ENCODE measurements around the gene CHTOP.
A peak's percentile ranks its signal among the peaks of the same experiment; 100 is the strongest.
"Not testable (repeated sequence)": the region's sequence is repeated elsewhere in the genome, so short reads cannot be mapped to it uniquely, and the experiment has no call there.

The CHTOP gene

DNA sequence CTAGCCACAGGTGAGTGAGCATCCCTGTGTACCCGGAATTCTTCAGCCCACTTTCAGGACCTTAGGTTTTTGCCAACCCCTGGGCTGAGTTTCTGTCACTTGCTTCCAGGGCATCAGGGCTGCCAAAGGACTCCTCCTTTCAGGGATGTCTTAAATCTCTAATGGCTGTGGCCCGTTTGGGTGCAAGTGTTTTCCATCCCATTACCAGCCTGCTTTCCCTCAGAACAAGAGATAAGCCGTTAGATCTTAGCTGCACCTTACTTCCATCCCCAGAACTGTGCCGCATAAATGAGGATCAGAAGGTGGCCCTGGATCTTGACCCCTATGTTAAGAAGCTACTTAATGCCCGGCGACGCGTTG lies 25.3 kb downstream of the CHTOP start:
- TF ChIP-seq CTCF (IDR thresholded peaks at IDR 0.05; ENCODE audit: low read depth, low read length): no peak
- no peaks in the 10 kb centered on the region for H3K27me3 ChIP-seq (ENCODE audit: insufficient read depth, low read depth, severe bottlenecking)
- H3K4me3 ChIP-seq (ENCODE audit: low read depth, low read length): peak overlapping the region; percentile 67
- no peak for DNase-seq
- peak overlapping the region; percentile 96 for H3K27ac ChIP-seq
- H3K36me3 ChIP-seq: peaks cover 49% of the 10 kb centered on the region
- no peaks in the 10 kb centered on the region for H3K9me3 ChIP-seq (ENCODE audit: severe bottlenecking)

DNA sequence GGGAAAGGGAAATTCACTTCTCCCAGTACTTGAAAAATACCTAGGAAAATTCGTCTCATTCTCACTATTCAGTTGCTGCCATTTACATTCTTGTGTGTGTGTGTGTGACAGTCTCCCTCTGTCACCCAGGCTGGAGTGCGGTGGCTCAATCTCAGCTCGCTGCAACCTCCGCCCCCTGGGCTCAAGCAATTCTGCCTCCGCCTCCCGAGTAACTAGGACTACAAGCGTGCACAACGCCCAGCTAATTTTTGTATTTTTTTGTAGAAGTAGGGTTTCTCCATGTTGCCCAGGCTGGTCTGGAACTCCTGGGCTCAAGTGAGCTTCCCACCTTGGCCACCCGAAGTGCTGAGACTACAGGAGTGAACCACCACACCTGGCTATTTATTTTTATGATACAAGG lies 25.8 kb downstream of the CHTOP start:
- DNase-seq: no peak
- Histone ChIP-seq H3K27ac (peak overlapping the region; percentile 96), H3K4me3 (ENCODE audit: low read depth, low read length) (peak overlapping the region; percentile 67), H3K36me3 (peaks cover 54% of the 10 kb centered on the region), H3K9me3 (ENCODE audit: severe bottlenecking) (no peaks in the 10 kb centered on the region), H3K27me3 (ENCODE audit: insufficient read depth, low read depth, severe bottlenecking) (no peaks in the 10 kb centered on the region)
- TF ChIP-seq CTCF (IDR thresholded peaks at IDR 0.05; ENCODE audit: low read depth, low read length): no peak

DNA sequence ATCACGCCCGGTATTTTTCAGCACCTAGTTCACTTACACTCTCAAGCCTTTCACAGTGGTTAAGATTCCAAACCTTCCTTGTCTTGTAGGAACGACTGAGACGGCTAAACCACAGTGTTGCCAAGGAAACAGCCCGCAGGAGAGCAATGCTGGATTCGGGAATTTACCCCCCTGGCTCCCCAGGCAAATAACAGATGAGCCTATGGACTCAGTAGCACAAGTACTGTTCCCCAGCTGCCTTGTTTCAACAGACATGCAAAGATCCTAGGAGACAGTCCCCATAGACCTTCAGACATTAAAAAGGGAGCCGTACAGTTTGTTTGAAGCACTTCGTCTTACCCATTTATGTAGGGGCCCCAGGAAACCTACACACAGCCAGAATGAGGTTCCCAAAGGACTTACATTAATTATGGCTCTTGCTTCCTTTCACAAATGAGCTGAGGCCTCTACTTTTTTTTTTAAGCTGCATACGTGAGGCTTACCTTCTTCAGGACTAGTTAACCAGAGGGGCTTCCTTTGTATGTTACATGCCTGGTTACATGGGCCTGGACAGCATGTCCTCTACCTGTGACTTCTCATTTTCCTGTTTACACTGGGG lies 27.3 kb downstream of the CHTOP start:
- no peak for TF ChIP-seq CTCF (IDR thresholded peaks at IDR 0.05; ENCODE audit: low read depth, low read length)
- Histone ChIP-seq H3K9me3 (ENCODE audit: severe bottlenecking) (no peaks in the 10 kb centered on the region), H3K36me3 (peaks cover 70% of the 10 kb centered on the region), H3K4me3 (ENCODE audit: low read depth, low read length) (no peak overlapping the region), H3K27ac (peak overlapping the region; percentile 9), H3K27me3 (ENCODE audit: insufficient read depth, low read depth, severe bottlenecking) (no peaks in the 10 kb centered on the region)
- DNase-seq: no peak

DNA sequence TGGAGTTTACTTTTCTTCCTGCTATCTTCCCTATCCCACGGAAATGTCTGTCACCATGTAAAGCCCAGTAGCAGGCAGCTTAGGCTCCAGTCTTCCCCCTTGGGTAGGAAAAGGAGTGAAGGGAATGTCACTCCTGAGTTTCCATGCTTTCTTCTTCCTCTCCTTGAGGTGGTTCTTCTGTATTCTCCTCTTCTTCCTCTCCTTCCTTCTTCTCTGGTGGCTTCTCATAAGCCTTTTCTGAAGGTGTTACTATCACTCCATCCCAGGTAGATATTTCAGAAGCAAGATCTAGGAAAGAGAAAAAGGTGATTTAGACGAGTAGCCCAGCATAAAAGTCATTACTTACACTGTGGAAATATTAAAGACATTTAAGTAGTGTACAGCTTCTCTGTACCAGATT lies 28.4 kb downstream of the CHTOP start:
- Histone ChIP-seq H3K9me3 (ENCODE audit: severe bottlenecking) (no peaks in the 10 kb centered on the region), H3K27ac (no peak overlapping the region; the same call in 1 of the 2 replicates), H3K27me3 (ENCODE audit: insufficient read depth, low read depth, severe bottlenecking) (no peaks in the 10 kb centered on the region), H3K4me3 (ENCODE audit: low read depth, low read length) (no peak overlapping the region), H3K36me3 (peaks cover 81% of the 10 kb centered on the region)
- no peak for DNase-seq
- no peak for TF ChIP-seq CTCF (IDR thresholded peaks at IDR 0.05; ENCODE audit: low read depth, low read length)

- H3K36me3 ChIP-seq: peaks cover 90% of the 10 kb centered on the region
- DNase-seq: no peak
- no peak for TF ChIP-seq CTCF (IDR thresholded peaks at IDR 0.05; ENCODE audit: low read depth, low read length)
- no peaks in the 10 kb centered on the region for H3K27me3 ChIP-seq (ENCODE audit: insufficient read depth, low read depth, severe bottlenecking)
- no peak overlapping the region; the same call in 1 of the 2 replicates for H3K27ac ChIP-seq
- H3K4me3 ChIP-seq (ENCODE audit: low read depth, low read length): no peak overlapping the region
- H3K9me3 ChIP-seq (ENCODE audit: severe bottlenecking): no peaks in the 10 kb centered on the region
These were observed 29.3 kb downstream of the CHTOP start for GRCh38 chr1:153663211-153663610.

DNA sequence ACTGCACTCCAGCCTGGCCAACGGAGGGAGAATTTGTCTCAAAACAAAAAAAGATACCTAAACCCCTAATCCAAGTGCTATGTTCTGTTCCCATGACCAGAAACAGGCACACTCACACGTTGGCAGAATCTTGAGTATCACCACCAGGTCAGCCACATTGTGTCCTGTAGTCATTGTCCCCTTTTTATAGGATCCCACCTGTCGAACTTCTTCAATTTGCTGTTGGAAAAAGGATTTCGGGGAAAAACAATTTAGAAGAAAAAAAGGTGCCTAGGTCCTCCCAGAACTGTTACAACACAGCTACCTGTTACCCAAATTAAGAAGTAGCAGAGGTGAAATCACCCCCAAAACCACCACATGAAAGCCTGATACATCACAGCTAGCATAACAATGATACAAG lies 33.6 kb downstream of the CHTOP start:
- H3K36me3 ChIP-seq: peaks cover 83% of the 10 kb centered on the region
- no peak for DNase-seq
- no peaks in the 10 kb centered on the region for H3K9me3 ChIP-seq (ENCODE audit: severe bottlenecking)
- H3K4me3 ChIP-seq (ENCODE audit: low read depth, low read length): no peak overlapping the region
- H3K27me3 ChIP-seq (ENCODE audit: insufficient read depth, low read depth, severe bottlenecking): no peaks in the 10 kb centered on the region
- H3K27ac ChIP-seq: no peak overlapping the region
- TF ChIP-seq CTCF (IDR thresholded peaks at IDR 0.05; ENCODE audit: low read depth, low read length): no peak

DNA sequence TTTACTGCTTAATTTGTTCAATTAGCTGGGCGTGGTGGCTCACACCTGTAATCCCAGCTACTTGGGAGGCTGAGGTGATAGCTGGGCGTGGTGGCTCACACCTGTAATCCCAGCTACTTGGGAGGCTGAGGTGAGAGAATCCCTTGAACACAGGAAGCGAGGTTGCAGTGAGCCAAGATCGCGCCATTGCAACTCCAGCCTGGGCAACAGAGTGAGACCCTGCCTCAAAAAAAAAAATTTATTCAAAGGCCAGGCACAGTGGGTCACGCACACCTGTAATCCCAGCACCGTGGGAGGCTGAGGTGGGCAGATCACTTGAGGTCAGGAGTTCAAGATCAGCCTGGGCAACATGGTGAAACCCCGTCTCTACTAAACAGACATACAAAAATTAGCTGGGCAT lies 34.8 kb downstream of the CHTOP start:
- not testable (repeated sequence) for DNase-seq; H3K27me3 ChIP-seq (ENCODE audit: insufficient read depth, low read depth, severe bottlenecking); H3K9me3 ChIP-seq (ENCODE audit: severe bottlenecking); H3K27ac ChIP-seq; H3K4me3 ChIP-seq (ENCODE audit: low read depth, low read length)
- peaks cover 71% of the 10 kb centered on the region for H3K36me3 ChIP-seq
